Raji (cell line): ENCODE data around the gene PTRH1.

ENCODE experiments used
- POLR2A ChIP-seq: IDR thresholded peaks from 2 replicates; pipeline ENCODE4 v1.6.1; 2011; ENCODE audit warnings: low read depth, low read length, control low read depth; ENCODE audit not compliant: insufficient read depth

Gene PTRH1

GRCh38 chr9:127676638-127677037, 38.8 kb downstream of the PTRH1 start:
- TF ChIP-seq POLR2A: no peak

- TF ChIP-seq POLR2A: no peak
Observed at GRCh38 chr9:127673234-127673633, 42.2 kb downstream of the PTRH1 start.

- TF ChIP-seq POLR2A: no peak
Observed at GRCh38 chr9:127667906-127668305, 47.6 kb downstream of the PTRH1 start.

- no peak for TF ChIP-seq POLR2A
Observed at GRCh38 chr9:127667127-127667844, 48.2 kb downstream of the PTRH1 start.

GRCh38 chr9:127664678-127665507, 50.6 kb downstream of the PTRH1 start:
- no peak for TF ChIP-seq POLR2A

GRCh38 chr9:127664324-127664677, 51.2 kb downstream of the PTRH1 start:
- no peak for TF ChIP-seq POLR2A
